ENCODE results near the gene IRF2BP2.

IRF2BP2 gene

GRCh38 chr1:234581063-234581714 is 28.8 kb downstream of the IRF2BP2 start:
- no peak for DNase-seq

DNA sequence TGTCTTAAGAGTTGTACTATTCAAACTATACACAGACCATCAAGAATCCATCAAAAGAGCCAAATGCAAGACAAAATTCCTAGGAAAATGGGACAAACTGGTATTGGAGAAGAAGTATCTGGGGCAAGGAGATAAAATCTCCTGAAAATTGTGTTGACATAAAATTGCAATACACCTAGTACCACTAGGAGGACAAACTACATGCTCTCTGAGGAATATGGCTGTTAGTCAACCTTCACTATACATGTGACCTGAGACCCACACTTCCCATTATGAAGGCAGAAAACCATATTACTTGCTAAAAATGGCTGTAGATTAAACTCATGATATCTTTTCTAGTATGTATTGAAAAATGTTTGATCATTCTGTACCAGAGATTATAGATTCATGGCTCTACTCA is 30.0 kb downstream of the IRF2BP2 start:
- no peak for DNase-seq

DNA sequence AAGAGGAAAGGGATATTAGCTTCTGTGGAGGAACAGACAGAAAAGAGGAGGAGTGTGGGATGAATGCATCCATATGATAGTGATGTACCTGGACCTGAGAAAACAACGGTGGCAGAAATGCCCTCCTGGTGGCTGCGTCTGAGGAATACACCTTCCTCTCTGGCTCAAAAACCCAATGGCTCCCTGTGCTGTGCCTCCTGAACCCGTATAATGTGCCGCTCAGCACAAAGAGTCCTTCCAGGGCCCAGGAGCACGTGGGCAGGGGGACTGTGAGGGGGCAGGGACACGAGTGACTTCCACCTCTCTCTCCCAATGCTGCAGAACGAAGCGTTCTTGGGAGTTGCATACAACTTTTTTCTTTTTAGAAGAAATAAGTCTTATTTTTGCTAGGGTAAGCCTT is 31.2 kb downstream of the IRF2BP2 start:
- no peak for DNase-seq

DNA sequence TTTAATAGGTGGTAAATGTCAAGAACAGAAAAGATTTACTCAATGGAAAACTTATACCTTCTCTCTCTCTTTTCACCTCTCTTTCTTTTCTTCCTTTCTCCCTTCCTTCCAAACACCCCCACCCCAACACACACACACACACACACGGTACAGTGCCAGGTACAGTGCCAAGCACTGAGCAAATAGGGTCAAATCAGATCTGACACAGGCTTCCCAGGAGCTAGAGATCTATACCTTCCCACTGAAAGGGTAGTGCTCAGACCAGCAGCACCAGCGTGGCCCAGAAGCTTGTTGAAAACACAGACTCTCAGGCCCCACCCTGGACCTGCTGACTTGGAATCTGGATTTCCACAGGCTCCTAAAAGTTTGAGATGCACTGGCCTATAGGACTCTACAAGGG is 31.9 kb downstream of the IRF2BP2 start:
- no peak for DNase-seq

DNA sequence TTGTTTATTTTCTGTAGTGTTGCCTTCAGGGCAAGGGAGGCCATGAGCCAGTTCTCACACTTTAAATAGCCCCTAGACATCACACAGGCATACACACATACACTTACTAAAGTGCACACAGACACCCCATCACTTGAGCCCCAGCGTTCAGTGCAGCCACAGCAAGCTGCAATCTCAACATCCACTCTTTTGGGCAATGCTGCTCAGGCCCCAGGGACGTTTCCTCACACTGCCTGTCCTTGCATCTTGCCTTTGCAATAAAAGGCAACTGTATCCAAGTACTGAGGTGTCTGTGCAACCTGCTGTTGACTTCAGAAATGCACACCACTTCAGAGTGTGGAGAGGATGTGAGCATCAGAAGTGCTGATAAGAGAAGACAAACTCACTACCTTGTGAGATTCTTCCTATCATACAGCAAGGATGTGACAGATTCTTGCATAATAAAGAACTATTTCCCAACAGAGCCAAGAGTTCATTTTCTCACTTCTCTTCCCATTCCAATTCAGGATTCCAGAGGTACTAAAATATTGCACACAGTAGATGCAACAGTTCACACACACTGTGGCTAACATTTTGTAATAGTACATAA is 36.2 kb downstream of the IRF2BP2 start:
- no peak for DNase-seq

DNA sequence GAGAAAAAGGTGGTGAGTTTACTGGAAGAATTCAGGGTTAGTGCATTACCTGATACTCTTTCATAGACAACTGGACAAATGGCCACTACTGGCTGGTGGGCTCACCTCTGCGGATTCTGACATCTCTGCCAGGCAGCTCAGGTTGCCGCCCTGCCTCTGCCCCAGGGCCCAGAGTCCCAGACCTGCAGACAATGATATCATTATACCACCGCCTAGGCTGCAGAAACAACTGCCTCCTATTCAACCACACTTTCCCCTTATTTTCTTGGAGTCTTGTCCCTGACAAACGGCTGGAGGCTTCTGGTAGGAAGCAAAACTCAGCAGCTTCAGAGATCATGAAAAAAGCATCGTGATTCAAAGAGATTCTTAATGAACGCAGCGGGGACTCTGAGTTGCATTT is 37.0 kb downstream of the IRF2BP2 start:
- DNase-seq = no peak

DNA sequence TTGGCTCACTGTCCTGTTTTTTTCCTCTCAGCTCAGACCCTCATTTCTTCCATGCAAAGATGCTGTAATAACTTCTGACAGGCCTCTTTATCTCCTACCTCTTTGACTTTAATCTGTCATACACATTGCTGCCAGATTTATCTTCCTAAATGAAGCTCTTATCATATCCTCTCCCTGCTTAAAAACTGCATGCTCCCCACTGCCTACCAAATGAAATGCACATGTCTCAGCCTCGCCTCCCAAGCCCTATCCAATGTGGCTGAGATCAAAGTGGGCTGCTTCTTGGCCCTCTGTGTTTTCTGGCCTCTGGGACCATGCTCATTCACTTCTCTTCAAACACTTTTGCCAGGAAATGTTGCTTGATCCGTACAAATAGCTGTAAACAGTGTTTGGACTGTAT is 38.3 kb downstream of the IRF2BP2 start:
- DNase-seq = no peak

DNA sequence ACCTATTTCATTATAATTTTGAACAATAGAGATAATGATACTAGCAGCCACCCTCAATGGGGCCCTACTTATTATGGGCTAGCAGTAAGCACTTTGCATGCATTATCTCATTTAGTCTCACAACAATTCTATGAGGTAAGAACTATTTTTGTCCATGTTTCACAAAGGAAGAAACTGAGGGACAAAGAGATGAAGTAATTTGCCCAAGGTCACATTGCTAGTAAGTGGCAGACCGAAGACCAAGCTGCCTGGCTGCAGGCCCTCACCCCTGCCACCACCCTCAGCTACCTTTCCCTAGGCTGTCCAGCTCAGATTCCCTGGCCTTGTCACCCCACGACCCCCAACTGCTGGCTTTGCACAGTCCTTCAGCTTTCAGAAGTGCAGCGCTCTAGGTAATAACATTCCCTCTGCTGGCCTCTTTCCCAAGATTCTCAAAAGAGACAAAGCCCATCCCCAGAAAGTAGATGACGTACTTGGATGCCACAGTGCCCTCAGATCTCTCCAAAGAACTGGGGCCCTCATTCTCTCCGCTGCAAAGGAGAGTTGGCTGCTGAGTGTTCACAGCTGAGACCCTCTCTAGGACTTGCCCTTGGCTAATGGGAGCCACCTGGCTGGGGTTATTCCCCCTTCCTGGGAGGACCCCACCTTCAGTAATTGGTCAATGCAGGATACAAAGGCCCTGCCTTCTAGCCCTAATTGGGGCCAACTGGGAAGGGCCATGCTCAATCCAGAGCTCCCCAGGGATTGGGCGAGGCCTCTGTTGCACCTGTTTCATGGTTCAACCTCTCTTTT is 39.5 kb downstream of the IRF2BP2 start:
- DNase-seq = no peak

DNA sequence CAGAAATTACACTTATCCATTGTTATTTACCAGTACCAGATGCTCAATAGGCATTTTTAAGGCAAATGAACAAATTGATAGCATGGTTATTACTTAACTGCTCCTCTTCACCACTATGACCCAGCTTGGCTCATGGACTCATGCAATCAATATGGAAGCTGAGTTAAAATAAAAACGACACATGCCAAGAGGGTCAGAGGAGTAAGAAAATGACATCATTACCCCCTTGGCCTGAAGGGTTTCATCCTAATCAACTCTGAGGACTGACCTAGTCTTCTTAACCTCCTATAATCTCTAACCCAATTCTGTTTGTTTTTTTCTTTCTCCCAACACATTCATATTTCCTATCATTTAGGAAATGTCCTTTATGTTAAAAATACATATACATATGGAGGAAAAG is 41.6 kb downstream of the IRF2BP2 start:
- no peak for DNase-seq

DNA sequence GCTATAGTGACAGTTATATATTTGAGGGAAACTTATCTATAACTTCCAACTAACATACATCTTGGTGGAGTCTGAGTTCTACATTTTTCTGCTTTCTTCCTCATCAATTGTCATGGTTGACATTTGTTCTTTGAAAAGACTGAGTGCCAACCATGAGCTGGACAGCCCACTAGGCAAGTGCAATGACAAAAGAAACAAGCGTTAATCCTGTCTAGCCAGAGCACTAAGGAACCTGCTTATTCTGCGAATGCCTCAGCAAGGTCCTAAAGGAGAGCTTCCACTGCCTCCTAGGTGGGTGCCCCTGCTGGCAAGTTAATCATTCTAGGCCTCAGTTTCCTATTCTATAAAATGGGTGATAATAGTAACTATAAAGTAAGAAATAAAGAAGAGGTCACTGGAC is 44.8 kb downstream of the IRF2BP2 start:
- DNase-seq = no peak

DNA sequence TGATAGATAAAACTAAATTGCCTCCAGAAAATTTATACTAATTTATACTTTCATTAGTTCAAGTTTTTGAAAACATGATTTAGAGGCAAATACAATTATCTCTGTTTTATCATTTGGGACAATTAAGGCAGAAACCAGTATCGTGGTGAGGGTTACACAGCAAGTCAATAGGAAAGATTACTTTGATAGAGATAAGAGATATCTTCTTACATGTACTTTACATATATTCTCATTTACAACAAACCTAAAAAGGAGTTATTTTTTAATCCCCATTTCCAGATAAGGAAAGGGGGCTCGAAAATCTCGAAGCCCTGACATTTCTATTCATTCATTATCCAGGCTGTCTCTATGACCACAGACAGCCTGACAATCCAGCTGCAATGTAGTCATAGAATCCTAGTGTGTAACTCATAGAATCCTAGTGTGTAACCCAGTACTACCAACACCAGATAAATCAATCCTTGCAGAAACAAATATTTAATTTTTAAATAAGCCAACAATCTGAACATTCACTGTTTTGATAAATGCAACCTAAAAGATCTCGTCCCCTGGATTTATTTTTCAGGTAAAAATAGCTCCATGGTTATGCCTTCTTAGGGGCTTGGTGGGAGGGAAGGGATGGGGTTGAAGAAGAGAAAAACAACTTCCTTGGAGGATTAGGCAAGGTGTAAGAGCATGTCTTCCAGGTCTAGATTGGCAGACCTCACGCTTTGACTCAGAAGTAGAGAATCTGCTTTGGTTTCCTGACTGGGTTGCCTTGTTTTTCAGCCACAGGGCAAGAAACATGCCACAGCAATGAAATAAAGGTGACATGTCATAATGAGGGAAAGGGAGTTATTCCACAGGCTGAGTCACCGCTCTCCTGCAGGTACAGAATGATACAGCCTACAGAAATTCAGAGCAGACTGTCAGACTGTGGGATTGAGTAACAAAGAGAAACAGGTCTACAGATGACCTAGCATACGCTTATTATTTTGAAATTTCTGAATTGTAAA is 45.6 kb downstream of the IRF2BP2 start:
- DNase-seq = no peak

GRCh38 chr1:234562334-234562733 is 47.6 kb downstream of the IRF2BP2 start:
- no peak for DNase-seq

GRCh38 chr1:234561319-234561718 is 48.7 kb downstream of the IRF2BP2 start:
- no peak for DNase-seq

- DNase-seq = no peak
Measured at GRCh38 chr1:234559902-234560676, 49.9 kb downstream of the IRF2BP2 start.

DNA sequence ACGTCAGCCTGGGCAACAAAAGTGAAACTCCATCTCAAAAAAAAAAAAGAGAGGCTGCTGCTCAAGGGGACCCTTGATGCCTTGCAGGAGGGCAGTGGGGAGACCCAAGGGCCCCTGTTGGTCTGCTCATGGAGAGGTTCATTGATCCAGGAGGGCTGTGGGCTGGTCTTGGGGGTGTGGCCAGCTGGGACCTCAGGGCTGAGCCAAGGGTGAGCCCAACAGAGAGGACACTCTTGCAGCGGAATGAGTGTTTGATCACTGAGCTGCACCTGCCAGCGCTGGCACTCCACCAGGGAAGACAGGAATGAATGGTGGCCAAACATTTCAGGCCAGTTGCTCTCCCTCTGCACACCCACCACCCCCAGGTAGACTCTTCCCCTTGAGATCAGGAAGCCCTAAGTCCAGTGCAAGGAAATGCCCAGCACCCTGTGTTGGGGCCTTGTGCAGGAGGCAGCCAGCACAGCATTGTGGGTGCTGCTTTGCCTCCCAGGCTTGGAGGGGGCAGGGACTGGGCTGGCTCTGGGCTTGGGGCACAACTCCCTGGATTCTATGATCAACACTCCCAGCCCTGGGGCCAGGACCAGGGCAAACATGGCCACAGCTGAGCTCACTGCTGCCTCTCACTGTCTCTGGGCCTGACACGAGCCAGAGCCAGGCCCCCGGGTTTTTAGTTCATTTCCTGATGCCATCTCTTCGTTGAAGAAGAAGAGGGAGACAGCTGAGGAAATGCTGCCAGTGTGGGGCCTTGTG is 50.7 kb downstream of the IRF2BP2 start:
- no peak for DNase-seq

DNA sequence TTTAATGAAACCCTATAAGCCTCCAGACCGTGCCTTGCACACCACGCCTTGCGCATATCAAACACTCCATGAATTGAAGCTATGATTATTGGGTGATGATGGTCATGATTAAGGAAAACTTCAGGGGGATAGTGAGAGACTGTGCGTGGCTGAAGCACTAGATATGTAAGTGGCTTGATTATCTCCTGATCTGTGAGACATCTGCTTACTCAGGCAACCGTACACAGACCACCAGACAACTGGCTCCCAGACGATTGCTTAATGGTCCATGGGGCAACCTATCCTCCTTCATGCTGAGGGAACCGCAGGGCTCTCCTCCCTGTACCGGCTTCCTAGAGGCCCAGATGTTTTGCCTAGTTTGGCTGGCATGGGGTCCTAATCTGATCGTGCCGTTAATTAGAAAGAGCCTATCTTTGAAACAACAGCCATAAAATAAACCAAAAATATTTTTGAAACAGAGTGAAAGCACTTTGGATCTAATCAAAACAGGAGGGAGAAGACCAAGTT is 51.6 kb downstream of the IRF2BP2 start:
- DNase-seq = no peak

DNA sequence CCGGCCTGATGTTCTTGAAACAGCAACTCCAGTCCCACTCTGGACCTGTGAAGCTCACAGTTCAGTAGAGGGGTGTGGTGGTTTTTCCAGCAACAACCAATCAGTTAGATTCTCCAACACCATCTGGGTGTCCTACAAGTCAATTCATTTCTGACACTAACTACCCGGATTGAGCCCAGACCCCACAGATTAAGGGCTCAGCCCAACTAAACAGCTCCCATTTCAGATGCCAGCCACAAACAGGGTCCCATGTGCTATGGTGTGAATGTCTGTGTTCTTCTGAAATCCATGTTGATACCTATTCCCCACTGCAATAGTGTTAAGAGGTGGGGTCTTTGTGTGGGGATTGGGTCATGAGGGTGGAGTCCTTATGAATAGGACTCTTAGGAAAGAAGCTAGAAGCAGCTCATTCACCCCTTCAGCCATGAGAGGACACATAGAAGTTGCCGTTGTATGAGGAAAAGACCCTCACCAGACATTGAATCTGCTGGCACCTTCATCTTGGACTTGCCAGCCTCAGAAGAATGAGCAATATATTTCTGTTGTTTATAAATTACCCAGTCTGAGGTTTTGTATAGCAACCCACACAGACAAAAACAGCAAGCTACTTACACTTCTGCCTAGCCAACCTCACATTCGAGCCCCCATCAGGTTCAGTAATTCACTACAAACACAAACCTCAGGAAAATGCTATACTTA is 53.6 kb downstream of the IRF2BP2 start:
- no peak for DNase-seq

DNA sequence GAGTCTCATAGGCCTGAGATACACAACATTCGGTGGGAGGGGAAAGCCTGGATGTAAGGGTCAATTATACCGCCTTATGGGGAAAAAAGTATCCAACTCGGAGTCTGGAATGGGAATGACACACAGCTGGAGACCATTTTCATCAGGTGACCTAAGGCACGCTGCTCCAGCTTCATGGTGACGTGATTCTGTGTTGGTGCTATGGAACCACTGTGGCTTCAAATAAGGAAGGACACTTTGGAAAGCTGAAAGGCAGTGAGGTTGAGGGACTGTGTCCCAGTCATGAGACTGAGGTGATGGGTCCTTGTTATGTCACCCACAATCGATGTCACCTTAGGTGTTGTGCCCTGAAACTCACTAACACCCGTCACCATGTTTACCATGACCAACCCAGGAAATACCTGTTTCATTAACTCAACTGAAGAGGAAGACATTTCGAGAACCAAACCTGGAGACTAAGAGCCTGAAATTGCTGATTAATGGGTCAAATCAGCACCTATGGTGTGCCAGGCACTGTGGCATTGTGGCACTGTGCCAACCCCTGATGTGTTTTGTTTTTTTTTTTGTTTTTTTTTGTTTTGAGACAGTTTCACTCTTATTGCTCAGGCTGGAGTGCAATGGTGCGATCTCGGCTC is 54.5 kb downstream of the IRF2BP2 start:
- no peak for DNase-seq

- no peak for DNase-seq
Measured at GRCh38 chr1:234554698-234555311, 55.2 kb downstream of the IRF2BP2 start.

All from DMS79 (cell line).